H1 (cell line): ENCODE results near the gene ZSCAN1. TPM values are rescaled to one million over a fixed set of nuclear protein-coding genes. Genes with fewer than 3 reads are reported as not detected.

Experiments
- CTCF ChIA-PET: fragments of 300-600 bp; sonication (Branson Sonifier 250); formaldehyde crosslinking; loops from one replicate; lab custom pipeline; 2021; ENCODE audit not compliant: partially characterized antibody; lab: Charles Lee
- POLR2A ChIA-PET: fragments of 300-600 bp; sonication (Branson Sonifier 250); formaldehyde crosslinking; loops from one replicate; lab custom pipeline; 2021; ENCODE audit warnings: inconsistent platforms; ENCODE audit not compliant: partially characterized antibody; lab: Charles Lee
- DNase-seq, 2 experiments: peaks; one replicate each; pipeline versions ENCODE4 v3.0.0 to v3.0.0-alpha.2; 2010 to 2022; ENCODE audit warnings: low spot score in 2 of 2, low read depth in 1 of 2, mixed read lengths in 1 of 2
- FAIRE-seq: peaks from 2 replicates; lab custom pipeline; 2011; peaks lifted over from hg19 to GRCh38; lab: Jason Lieb, UNC
- H2AFZ ChIP-seq: 2 replicates; pipeline ENCODE4 v1.8.1; 2012; ENCODE audit warnings: low read length, inconsistent platforms
- H2AK5ac ChIP-seq: 2 replicates; pipeline ENCODE4 v1.6.1; 2013; ENCODE audit warnings: low read depth, low read length
- H2BK120ac ChIP-seq: replicated peaks from 2 replicates; pipeline ENCODE3; 2013; ENCODE audit warnings: low read depth, low read length, inconsistent platforms
- H2BK12ac ChIP-seq: 2 replicates; pipeline ENCODE4 v1.6.1; 2013; ENCODE audit warnings: low read depth, low read length
- H2BK15ac ChIP-seq: 2 replicates; pipeline ENCODE4 v1.6.1; 2013; ENCODE audit warnings: low read length
- H2BK20ac ChIP-seq: 2 replicates; pipeline ENCODE4 v1.6.1; 2013; ENCODE audit warnings: low read length
- H2BK5ac ChIP-seq: 2 replicates; pipeline ENCODE4 v1.6.1; 2013; ENCODE audit warnings: low read depth, low read length
- H3K14ac ChIP-seq: 2 replicates; pipeline ENCODE4 v1.6.1; 2013; ENCODE audit warnings: inconsistent platforms; ENCODE audit not compliant: insufficient read length
- H3K18ac ChIP-seq: 2 replicates; pipeline ENCODE4 v1.6.1; 2013; ENCODE audit warnings: low read length; ENCODE audit errors: extremely low read depth
- H3K23ac ChIP-seq: 2 replicates; pipeline ENCODE4 v1.6.1; 2013; ENCODE audit warnings: inconsistent platforms; ENCODE audit not compliant: insufficient read length
- H3K23me2 ChIP-seq: 2 replicates; pipeline ENCODE4 v1.6.1; 2013; ENCODE audit warnings: low read depth, low read length
- H3K27ac ChIP-seq: 2 replicates; pipeline ENCODE4 v1.6.1; 2011; ENCODE audit warnings: low read depth, low read length, inconsistent platforms
- H3K27me3 ChIP-seq, 4 experiments: replicated peaks in 1 of 4; 1 replicate in 1 of 4; 2 replicates in 3 of 4; pipeline versions ENCODE4 v1.6.1 to v1.8.1; 2011 to 2013; ENCODE audit warnings: low read length in 3 of 4, mild to moderate bottlenecking in 3 of 4, inconsistent platforms in 2 of 4, mixed read lengths in 2 of 4, moderate library complexity in 1 of 4; ENCODE audit not compliant: control insufficient read depth in 3 of 4, insufficient read depth in 3 of 4; ENCODE audit errors: extremely low read depth in 1 of 4
- H3K36me3 ChIP-seq, 4 experiments: 2 replicates each; pipeline versions ENCODE4 v1.6.1 to v1.8.1; 2011 to 2013; ENCODE audit warnings: mild to moderate bottlenecking in 4 of 4, low read length in 3 of 4, moderate library complexity in 2 of 4, control low read depth in 1 of 4, inconsistent platforms in 1 of 4; ENCODE audit not compliant: insufficient read depth in 4 of 4, control insufficient read depth in 2 of 4
- H3K4ac ChIP-seq: replicated peaks from 2 replicates; pipeline ENCODE3; 2013; ENCODE audit warnings: low read length, low read depth, mixed read lengths, inconsistent platforms; ENCODE audit not compliant: insufficient read length
- H3K4me1 ChIP-seq, 4 experiments: replicated peaks in 1 of 4; 1 replicate in 1 of 4; 2 replicates in 3 of 4; pipeline versions ENCODE4 v1.6.1 to v1.8.1; 2011 to 2013; ENCODE audit warnings: low read length in 3 of 4, inconsistent platforms in 2 of 4, mixed read lengths in 1 of 4; ENCODE audit not compliant: insufficient read depth in 4 of 4, control insufficient read depth in 3 of 4
- H3K4me2 ChIP-seq, 2 experiments: 2 replicates each; pipeline versions ENCODE4 v1.6.1 to v1.8.1; 2011 to 2013; ENCODE audit warnings: low read depth in 2 of 2, low read length in 2 of 2, control low read depth in 1 of 2, inconsistent platforms in 1 of 2, mild to moderate bottlenecking in 1 of 2; ENCODE audit not compliant: insufficient read depth in 1 of 2
- H3K4me3 ChIP-seq, 4 experiments: fragments of 200-600, 300-600 bp in 1 of 4; sonication (generic), shearing (Covaris generic), sonication (Bioruptor Twin) in 1 of 4; 2 replicates each; pipeline versions ENCODE4 v1.5.1 to v1.8.1; 2011 to 2016; ENCODE audit warnings: low read length in 4 of 4, low read depth in 3 of 4, control low read depth in 2 of 4, inconsistent platforms in 2 of 4, mild to moderate bottlenecking in 2 of 4, mixed read lengths in 1 of 4, moderate library complexity in 1 of 4; ENCODE audit not compliant: insufficient read depth in 2 of 4; ENCODE audit errors: extremely low read depth in 1 of 4
- H3K56ac ChIP-seq: replicated peaks from 2 replicates; pipeline ENCODE3; 2013; ENCODE audit warnings: low read depth, mild to moderate bottlenecking, mixed read lengths, low read length, inconsistent platforms; ENCODE audit not compliant: insufficient read length
- H3K79me1 ChIP-seq: 2 replicates; pipeline ENCODE4 v1.6.1; 2013; ENCODE audit warnings: low read depth, low read length, control low read depth
- H3K79me2 ChIP-seq, 2 experiments: 2 replicates each; pipeline versions ENCODE4 v1.6.1 to v1.8.1; 2012 to 2013; ENCODE audit warnings: low read length in 2 of 2, mild to moderate bottlenecking in 2 of 2, inconsistent platforms in 1 of 2; ENCODE audit not compliant: insufficient read depth in 2 of 2, control insufficient read depth in 1 of 2
- H3K9ac ChIP-seq, 4 experiments: replicated peaks in 1 of 4; 1 replicate in 1 of 4; 2 replicates in 3 of 4; pipeline versions ENCODE4 v1.6.1 to v1.8.1; 2011 to 2013; ENCODE audit warnings: low read depth in 3 of 4, low read length in 3 of 4, control low read depth in 2 of 4, mild to moderate bottlenecking in 2 of 4, moderate library complexity in 2 of 4, inconsistent platforms in 1 of 4; ENCODE audit errors: extremely low read depth in 1 of 4
- H3K9me3 ChIP-seq, 2 experiments: 2 replicates each; pipeline versions ENCODE4 v1.6.1 to v1.8.1; 2012 to 2013; ENCODE audit warnings: mild to moderate bottlenecking in 2 of 2, moderate library complexity in 2 of 2, control low read depth in 1 of 2, inconsistent platforms in 1 of 2, low read depth in 1 of 2, low read length in 1 of 2, mixed read lengths in 1 of 2; ENCODE audit not compliant: insufficient read depth in 2 of 2
- H4K20me1 ChIP-seq, 2 experiments: replicated peaks in 1 of 2; 2 replicates each; pipeline versions ENCODE3 to v1.8.1; 2011 to 2013; ENCODE audit warnings: inconsistent platforms in 2 of 2, low read length in 2 of 2, mild to moderate bottlenecking in 1 of 2; ENCODE audit not compliant: insufficient read depth in 2 of 2, control insufficient read depth in 1 of 2
- H4K5ac ChIP-seq: 2 replicates; pipeline ENCODE4 v1.6.1; 2013; ENCODE audit warnings: low read length, low read depth, mixed read lengths, inconsistent platforms; ENCODE audit not compliant: insufficient read length
- H4K8ac ChIP-seq: 2 replicates; pipeline ENCODE4 v1.8.0; 2013; ENCODE audit warnings: mild to moderate bottlenecking, moderate library complexity, low read length, inconsistent platforms; ENCODE audit not compliant: insufficient read depth; ENCODE audit errors: extremely low read depth
- H4K91ac ChIP-seq: replicated peaks from 2 replicates; pipeline ENCODE3; 2013; ENCODE audit warnings: low read length, mixed read lengths, inconsistent platforms; ENCODE audit not compliant: insufficient read length
- BCL11A ChIP-seq, 2 experiments: IDR thresholded peaks; one replicate each; pipeline ENCODE4 v1.6.1; 2011; ENCODE audit warnings: low read depth in 2 of 2, low read length in 2 of 2, mild to moderate bottlenecking in 2 of 2
- EZH2 ChIP-seq: fragments of 200-600 bp; sonication (generic); IDR thresholded peaks from 2 replicates; pipeline ENCODE4 v1.7.1; 2012; ENCODE audit warnings: low read depth, mild to moderate bottlenecking, moderate library complexity, low read length, inconsistent platforms; ENCODE audit not compliant: severe bottlenecking
- HDAC2 ChIP-seq, 2 experiments: fragments of 300-600 bp in 1 of 2; sonication (generic) in 1 of 2; IDR thresholded peaks; 2 replicates each; pipeline ENCODE4 v1.6.1; 2011 to 2012; ENCODE audit warnings: low read depth in 2 of 2, low read length in 2 of 2, mild to moderate bottlenecking in 2 of 2, moderate library complexity in 2 of 2, borderline replicate concordance in 1 of 2, inconsistent platforms in 1 of 2
- HDAC6 ChIP-seq: IDR thresholded peaks from one replicate; pipeline ENCODE4 v1.7.1; 2012; ENCODE audit warnings: low read depth, mild to moderate bottlenecking, inconsistent platforms, low read length, moderate library complexity
- JUND ChIP-seq: IDR thresholded peaks from 2 replicates; pipeline ENCODE4 v1.6.1; 2011; ENCODE audit warnings: mild to moderate bottlenecking, improper control_type of control experiment, low read length
- MAFK ChIP-seq: IDR thresholded peaks from 2 replicates; pipeline ENCODE4 v1.6.1; 2012; ENCODE audit warnings: low read depth, mild to moderate bottlenecking, improper control_type of control experiment, low read length
- RAD21 ChIP-seq, 2 experiments: IDR thresholded peaks in 1 of 2; conservative IDR thresholded peaks in 1 of 2; 2 replicates each; pipeline ENCODE4 v1.6.1; 2011; ENCODE audit warnings: low read depth in 2 of 2, low read length in 2 of 2, improper control_type of control experiment in 1 of 2, inconsistent platforms in 1 of 2, mild to moderate bottlenecking in 1 of 2, moderate library complexity in 1 of 2
- SIN3A ChIP-seq, 2 experiments: IDR thresholded peaks in 1 of 2; conservative IDR thresholded peaks in 1 of 2; 2 replicates each; pipeline ENCODE4 v1.6.1; 2011 to 2012; ENCODE audit warnings: low read length in 2 of 2, improper control_type of control experiment in 1 of 2, low read depth in 1 of 2, mild to moderate bottlenecking in 1 of 2
- SP1 ChIP-seq: IDR thresholded peaks from 2 replicates; pipeline ENCODE4 v1.6.1; 2011; ENCODE audit warnings: low read depth, low read length
- TAF1 ChIP-seq: IDR thresholded peaks from 2 replicates; pipeline ENCODE4 v1.6.1; 2011; ENCODE audit warnings: mild to moderate bottlenecking, low read depth, low read length
- WGBS, 2 experiments: shearing (Covaris generic) in 1 of 2; methylation state at CpG; one replicate each; pipeline versions ENCODE4 v1.1.6 to v1.1.7; 2013 to 2015; ENCODE audit warnings: low lambda C conversion rate in 2 of 2, mixed read lengths in 2 of 2, inconsistent platforms in 1 of 2, low coverage in 1 of 2, missing lambda C conversion rate in 1 of 2; ENCODE audit not compliant: insufficient replicate concordance in 2 of 2, insufficient coverage in 1 of 2, insufficient read length in 1 of 2; ENCODE audit errors: extremely low coverage in 1 of 2, missing lambda C conversion rate in 1 of 2; 5-methylcytosine and 5-hydroxymethylcytosine counted together
- polyA plus RNA-seq, 7 experiments: library from polyadenylated mRNA; depleted of rRNA in 3 of 7; stranded (reverse) in 5 of 7; unstranded in 2 of 7; fragments of >200 nt in 5 of 7; fragments of 200-250 nt in 2 of 7; gene quantifications; 1 replicate in 5 of 7; 2 replicates in 1 of 7; 4 replicates in 1 of 7; pipeline versions ENCODE4 v1.2.1 to v1.2.3, GENCODE V29; 2011 to 2013; ENCODE audit warnings: missing spikeins in 2 of 7, mixed read lengths in 2 of 7
- total RNA-seq: library from RNA; stranded (reverse); fragmentation: NEBNext Ultra II Directional; extraction: Animal tissue kit (Norgen Biotek cat#: 25700); gene quantifications from 2 replicates; pipeline ENCODE4 v1.2.1, GENCODE V29; 2021
- TF ChIP-seq, protein P1 (sequence below): IDR thresholded peaks from 2 replicates; pipeline ENCODE4 v1.6.1; 2012; ENCODE audit warnings: low read length, inconsistent platforms

The ZSCAN1 gene
- total and polyA plus RNA-seq, 2 of the 8 experiments (the other 6 are each of a cell fraction or from before 2014, with no cell fraction given), result 1.2 to 4.3 TPM

DNA sequence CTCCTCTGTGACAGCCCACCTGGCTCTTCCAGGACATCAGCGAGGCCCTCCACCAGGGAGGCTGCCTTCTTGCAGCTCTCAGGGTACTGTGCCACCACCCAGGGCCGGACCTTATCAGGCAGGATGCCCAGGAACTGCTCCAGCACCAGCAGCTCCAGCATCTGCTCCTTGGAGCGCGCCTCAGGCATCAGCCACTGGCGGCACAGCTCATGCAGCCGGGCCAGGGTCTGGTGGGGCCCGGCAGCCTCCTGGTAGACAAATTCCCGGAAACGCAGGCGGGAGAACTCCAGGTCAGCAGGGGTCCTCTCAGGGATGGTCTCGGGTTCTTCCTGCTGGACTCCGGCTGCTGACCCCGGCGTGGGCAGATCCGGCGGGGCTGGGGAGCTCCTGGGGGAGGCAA is 56.0 kb downstream of the ZSCAN1 start:
- no peak overlapping the region for H3K27ac ChIP-seq
- H3K4me3 ChIP-seq, result no peak overlapping the region
- H3K56ac ChIP-seq, result no peak overlapping the region
- H3K27me3 ChIP-seq, result no peaks in the 10 kb centered on the region
- H4K20me1 ChIP-seq, result peaks cover 0 to 3% of the 10 kb centered on the region in 2 experiments
- WGBS, 2 experiments, result 93% methylated on average over 16 of the region's 16 CpGs; no CpG with 5 or more reads in 1 of the 2 experiments
- peaks cover 2 to 24% (median 11%) of the 10 kb centered on the region in 4 experiments; a peak in 7 of 8 replicates for H3K36me3 ChIP-seq
- H3K79me1 ChIP-seq, result peaks cover under 1% of the 10 kb centered on the region; the same call in 1 of the 2 replicates
- H3K14ac ChIP-seq, result no peak overlapping the region
- DNase-seq, result no peak
- no peak overlapping the region for H3K9ac ChIP-seq
- no peak overlapping the region for H2AFZ ChIP-seq
- H3K23me2 ChIP-seq, result no peaks in the 10 kb centered on the region
- CTCF ChIA-PET, result interaction anchor here (0.9 to 5.8 kb wide), 9 partner anchors 10 to 68 kb away, joined by 3 to 43 read pairs (median 3); partner anchors contain the start of gene ZNF135
- 0 out of 7 replicates have a peak, but pooled peaks cover 0 to 2% (median 0%) of the 10 kb centered on the region in 4 experiments for H3K4me1 ChIP-seq
- H2AK5ac ChIP-seq, result no peak overlapping the region
- no peak overlapping the region for H3K18ac ChIP-seq
- no peak overlapping the region for H4K91ac ChIP-seq
- H2BK15ac ChIP-seq, result no peak overlapping the region
- H2BK12ac ChIP-seq, result no peak overlapping the region
- H2BK5ac ChIP-seq, result no peak overlapping the region
- H2BK20ac ChIP-seq, result no peak overlapping the region
- no peak overlapping the region for H2BK120ac ChIP-seq
- no peak overlapping the region for H3K4me2 ChIP-seq
- no peak overlapping the region for H3K4ac ChIP-seq
- H3K79me2 ChIP-seq, result no peaks in the 10 kb centered on the region; a peak in 1 of 4 replicates
- no peak overlapping the region for H4K8ac ChIP-seq
- no peak overlapping the region for H3K23ac ChIP-seq
- FAIRE-seq, result no peak
- H3K9me3 ChIP-seq, result no peaks in the 10 kb centered on the region; a peak in 1 of 4 replicates
- POLR2A ChIA-PET, result interaction anchor here (0.7 to 4.4 kb wide), 6 partner anchors 9 to 139 kb away, joined by 3 to 19 read pairs (median 4); partner anchors contain the start of genes ZNF135, ZNF544 and ZSCAN18
- H4K5ac ChIP-seq, result no peak overlapping the region
- TF ChIP-seq RAD21 (IDR thresholded peaks at IDR 0.05 in 1 of 2, conservative IDR thresholded peaks at IDR 0.05 in 1 of 2; ENCODE audit: low read depth in 2 of 2, low read length in 2 of 2) (no peak), MAFK (no peak), SP1 (no peak), HDAC2 (IDR thresholded peaks at IDR 0.05; ENCODE audit: borderline replicate concordance in 1 of 2, low read depth in 2 of 2, low read length in 2 of 2) (no peak), SIN3A (conservative IDR thresholded peaks at IDR 0.05 in 1 of 2, IDR thresholded peaks at IDR 0.05 in 1 of 2; ENCODE audit: low read depth in 1 of 2, low read length in 2 of 2) (no peak), JUND (no peak), BCL11A (IDR thresholded peaks at IDR 0.05; ENCODE audit: low read depth in 2 of 2, low read length in 2 of 2) (no peak), HDAC6 (no peak), TAF1 (no peak), EZH2 (no peak)
- TF ChIP-seq, protein P1, sequence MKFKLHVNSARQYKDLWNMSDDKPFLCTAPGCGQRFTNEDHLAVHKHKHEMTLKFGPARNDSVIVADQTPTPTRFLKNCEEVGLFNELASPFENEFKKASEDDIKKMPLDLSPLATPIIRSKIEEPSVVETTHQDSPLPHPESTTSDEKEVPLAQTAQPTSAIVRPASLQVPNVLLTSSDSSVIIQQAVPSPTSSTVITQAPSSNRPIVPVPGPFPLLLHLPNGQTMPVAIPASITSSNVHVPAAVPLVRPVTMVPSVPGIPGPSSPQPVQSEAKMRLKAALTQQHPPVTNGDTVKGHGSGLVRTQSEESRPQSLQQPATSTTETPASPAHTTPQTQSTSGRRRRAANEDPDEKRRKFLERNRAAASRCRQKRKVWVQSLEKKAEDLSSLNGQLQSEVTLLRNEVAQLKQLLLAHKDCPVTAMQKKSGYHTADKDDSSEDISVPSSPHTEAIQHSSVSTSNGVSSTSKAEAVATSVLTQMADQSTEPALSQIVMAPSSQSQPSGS, result no peak
